RKO (cell line): ENCODE results near the gene DUT.
"Not testable (repeated sequence)": the region's sequence is repeated elsewhere in the genome, so short reads cannot be mapped to it uniquely, and the experiment has no call there.

Source experiments
- DNase-seq: peaks from one replicate; pipeline ENCODE4 v3.0.0-alpha.2; 2016; ENCODE audit warnings: low spot score

Gene DUT

DNA sequence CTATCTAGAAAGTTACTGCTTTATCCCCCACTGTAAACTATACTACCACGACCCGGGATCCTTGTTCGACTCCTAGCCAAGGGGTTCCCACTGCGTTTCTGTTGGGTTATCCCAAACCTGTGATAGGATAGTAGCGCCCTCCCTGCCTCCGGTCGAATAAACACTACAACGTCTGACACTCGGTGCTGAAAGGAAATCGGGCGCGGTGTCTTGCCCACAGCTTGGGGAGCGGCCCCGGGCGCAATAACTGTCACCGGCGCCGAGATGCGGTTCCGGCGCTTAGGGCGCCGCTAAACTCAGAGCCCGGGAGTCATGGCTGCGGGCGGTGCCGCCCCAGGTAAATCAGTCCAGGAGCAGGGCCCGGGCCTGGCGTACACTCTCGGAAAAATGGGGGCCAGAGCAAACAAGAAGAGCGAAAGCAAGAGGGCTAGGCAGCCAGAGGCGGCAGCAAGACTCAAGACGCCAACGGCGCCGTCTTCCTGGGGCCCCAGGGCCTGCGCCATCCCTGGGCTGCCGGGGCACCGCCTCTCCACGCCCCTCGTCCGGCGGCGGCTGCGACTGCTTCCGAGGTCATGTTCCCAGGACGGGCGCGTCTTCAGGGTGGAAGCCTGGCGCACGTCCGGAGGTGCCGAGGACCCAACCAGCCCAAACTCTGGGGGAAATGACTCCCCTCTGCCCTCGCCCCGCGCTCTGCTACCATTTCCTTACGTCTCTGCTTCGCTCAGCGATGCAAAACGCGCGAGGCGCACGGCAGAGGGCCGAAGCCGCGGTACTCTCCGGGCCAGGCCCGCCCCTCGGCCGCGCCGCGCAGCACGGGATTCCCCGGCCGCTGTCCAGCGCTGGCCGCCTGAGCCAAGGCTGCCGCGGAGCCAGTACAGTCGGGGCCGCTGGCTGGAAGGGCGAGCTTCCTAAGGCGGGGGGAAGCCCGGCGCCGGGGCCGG, at the start of gene DUT:
Gene DUT, plus strand, starts transcription at position 575 of the 941 bp plus-strand sequence. Its CDS starts 87 bp downstream, at position 662.
- DNase-seq, result peak; percentile 75

DNA sequence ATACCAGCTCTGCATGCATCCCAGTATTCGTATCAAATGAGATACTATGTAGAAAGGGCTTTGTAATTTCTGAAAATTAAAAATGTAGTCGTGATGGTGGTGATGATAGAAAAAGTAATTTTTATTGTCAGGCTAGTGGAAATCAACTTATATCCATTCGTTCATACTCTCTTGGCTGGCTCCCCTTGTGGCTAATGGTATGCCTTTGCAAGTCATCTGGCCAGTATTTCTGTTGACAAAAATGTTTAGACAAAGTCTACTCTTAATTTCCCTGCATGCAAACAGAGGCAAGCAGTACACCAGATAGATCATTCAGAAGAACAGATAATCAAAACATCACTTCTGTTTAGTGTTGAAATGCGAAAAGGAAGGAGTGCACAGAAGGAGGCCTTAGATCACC, 49.6 kb upstream of the DUT start:
- no peak for DNase-seq

DNA sequence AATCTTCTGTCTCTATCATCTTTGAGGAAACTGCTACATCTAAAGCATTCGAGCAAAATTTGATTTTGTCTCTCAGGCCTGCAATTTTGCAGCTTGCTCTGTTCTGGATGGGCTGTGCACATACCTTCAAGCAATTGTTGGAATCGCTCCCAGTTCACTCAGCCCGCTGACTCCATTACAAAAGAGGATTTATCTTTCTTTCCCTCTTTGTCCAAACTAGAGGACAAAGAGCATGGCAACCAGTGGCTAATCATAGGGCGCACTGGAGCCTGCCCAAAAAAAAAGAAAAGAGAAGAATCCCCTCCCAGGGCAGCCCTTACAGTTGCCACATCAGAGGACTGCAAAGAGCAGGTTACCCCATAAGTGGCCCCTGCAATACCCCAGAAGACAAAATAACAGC, 49.0 kb upstream of the DUT start:
- DNase-seq, result no peak

DNA sequence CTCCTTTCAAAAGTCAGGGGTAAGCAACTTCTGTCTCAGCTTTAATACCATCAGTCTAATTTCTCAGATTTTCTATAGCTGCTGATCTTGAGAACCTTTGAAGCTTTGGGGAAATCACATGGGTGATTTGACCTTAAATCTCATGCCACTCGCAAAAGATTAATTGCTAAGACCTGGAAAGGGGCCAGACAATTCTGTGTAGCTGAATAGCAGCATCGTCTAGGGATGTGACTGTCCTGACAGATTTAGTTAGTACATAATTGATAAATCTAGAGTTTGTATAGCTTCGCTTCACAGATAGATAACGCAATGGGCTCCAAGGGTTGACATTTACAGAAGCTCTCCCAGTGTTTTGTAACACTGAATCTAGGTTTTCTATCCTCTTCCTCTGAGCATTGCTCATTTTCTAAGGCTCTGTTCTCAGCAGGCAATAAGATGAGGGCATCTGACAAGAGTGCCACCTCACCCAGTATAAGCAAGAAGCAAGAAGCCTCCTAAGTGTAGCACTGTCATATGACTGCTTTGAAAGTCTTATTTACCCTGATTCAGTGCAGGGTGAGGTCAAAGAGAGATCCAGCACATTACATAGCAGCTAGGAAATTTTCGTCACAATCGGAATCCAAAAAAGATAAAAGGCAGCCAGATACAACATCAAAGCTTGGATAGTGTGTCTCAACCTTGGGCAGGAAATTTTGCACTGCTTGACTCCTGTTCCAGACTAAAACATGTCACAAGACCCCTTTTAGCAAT, 47.7 kb upstream of the DUT start:
- DNase-seq, result no peak

DNA sequence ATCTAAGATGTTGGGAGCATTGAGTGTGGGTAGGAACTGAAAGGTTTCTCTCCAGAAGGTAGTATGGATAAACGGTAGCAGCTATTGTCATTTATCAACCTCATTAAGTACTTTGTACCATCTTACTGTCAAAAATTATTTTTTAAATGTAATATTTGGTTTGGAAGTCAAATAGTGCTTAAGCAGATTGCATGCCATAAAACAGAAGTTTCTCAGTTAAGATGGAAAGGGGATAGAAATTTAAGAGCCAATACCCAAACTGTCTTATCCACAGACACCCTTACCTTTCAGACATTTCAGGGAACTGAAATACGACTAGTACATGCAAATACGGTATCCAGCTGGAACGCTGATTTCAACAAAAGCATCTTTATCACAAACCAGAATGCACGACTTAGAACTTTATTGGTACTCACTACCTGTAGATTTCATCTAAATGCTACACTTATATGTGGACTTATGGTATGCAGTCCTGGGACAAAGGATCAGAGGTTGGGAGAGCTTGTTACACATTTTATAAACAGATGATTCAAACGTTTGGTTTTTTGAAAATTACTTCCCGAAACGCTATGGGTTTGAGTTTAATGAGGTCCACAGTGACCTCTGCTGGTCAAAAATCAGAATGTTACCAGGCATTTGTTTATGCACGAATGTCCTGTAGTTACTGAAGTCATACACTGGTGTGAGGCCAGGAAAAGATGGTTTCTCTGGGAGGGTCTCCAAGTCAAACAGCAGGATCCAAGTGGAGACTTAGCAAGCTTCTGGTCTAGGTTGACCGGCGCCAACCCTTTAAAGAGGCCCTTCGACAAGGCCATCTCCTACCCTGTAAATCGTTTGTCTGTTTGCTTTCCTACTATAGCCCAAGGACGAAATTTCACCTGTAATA, 45.7 kb upstream of the DUT start:
- DNase-seq, result peak; percentile 75

DNA sequence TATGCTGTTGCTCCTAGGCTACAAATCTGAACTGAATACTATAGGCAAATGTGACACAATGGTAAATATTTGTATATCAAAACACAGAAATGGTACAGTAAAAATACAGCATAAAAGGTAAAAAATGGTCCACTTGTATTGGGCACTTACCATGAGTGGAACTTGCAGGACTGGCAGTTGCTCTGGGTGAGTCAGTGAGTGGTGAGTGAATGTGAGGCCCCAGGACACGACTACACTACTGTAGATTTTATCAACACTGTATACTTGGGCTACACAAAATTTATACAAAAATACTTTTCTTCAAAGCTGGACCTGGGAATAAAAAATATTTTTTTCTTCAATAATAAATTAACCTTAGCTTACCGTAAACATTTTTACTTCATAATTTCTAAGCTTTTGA, 41.6 kb upstream of the DUT start:
- DNase-seq, result no peak

DNA sequence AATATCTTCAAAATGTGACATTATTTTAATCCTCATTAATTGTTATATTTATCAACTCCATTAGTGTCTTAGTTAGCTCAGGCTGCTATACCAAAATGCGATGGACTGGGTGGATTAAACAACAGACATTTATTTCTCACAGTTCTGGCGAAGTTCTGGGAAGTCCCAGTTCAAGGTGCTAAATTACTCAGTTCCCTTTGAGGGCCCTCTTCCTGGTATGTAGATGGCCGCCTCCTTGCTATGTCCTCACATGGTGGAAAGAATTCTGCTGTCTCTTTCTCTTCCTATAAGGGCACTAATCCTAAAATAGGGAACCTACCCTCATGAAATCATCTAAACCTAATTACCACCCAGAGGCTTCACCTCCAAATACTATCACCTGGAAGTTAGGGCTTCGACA, 38.8 kb upstream of the DUT start:
- DNase-seq, result no peak

DNA sequence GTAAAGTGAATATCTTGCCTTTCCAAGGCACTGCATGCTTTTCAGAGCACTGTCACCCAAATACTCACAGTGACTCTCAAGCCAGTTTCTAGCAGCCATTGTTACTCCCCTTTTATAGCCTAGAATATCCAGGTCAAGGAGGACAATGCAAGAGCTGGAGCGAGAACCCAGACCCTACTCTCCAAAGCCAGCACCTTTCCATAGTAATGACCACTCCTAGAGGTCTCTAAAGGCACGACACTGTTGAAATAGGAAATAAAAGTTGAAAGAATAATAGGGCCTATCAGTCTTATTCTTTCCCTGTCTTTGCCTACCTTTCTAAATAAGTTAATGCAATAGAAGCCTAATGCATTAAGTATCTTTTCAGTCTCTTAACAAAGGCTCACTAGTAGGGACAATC, 33.6 kb upstream of the DUT start:
- no peak for DNase-seq

DNA sequence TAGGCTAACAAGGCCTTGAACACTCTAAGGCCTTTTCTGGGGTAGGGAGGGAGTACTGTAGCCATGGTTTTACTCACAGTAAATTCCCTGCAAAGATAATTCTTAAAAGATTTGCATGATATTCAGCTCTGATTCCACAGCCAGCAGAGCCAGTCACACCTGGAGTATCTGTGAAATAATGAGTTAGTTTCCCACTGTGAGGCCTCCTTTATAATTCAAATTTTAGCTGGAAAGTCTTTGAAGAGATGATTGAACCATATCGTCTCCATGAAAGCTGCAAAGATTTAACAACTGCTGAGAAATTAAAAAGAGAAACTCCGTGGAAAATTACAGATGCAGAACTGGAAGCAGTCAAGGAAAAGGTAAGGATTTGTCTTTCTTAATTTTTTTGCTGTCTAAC, 32.3 kb upstream of the DUT start:
- DNase-seq, result no peak

DNA sequence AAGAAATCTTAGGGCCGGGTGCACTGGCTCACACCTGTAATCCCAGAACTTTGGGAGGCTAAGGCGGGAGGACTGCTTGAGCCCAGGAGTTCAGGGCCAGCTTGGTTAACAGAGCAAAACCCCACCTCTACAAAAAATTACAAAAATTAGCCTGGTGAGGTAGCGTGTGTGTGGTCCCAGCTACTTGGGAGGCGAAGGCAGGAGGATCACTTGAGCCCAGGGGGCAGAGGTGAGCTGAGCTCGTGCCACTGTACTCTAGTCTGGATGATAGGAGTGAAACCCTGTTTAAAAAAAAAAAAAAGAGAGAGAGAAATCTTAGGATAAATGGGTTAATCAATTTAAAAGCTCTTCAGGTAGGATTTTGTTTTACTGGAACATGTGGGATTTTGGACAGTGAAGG, 31.2 kb upstream of the DUT start:
- DNase-seq, result no peak

DNA sequence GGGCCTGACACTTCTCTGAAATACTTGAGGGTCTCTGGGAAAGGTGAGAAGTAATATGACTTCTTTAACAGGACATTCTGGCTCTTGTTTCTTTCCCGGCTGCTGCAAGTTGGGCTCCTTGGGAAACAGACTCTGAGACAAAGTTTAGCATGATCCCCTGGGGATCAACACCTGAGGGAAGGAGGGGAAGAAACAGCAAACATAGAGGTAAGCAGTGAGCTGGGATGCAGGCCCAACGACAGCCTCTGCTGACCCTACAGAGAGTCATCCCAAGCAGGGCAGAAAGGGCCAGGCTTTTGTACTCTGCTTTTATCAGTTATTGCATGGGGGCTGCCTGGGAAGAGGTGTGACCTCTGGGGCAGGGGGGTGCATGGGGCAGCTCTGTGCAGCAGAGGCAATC, 26.8 kb upstream of the DUT start:
- DNase-seq, result no peak

DNA sequence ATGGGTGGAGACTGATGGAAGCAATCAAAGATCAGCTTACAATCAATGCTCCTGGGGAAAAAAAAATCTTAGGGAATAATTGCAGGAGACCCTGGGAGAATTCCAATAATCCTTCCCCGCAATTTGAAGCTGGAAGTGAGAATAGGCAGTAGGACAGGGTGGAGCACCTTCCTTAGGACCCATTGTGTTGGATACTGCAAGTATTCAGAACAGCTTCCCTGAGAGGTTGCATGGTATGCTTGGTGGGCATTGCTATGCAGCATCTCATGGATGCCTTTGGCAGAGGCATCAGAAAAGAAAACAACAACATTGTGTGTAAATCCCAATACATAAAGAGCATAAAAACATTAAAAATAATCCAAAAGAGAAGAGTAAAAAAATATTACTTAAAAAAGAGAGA, 24.6 kb upstream of the DUT start:
- DNase-seq, result no peak

DNA sequence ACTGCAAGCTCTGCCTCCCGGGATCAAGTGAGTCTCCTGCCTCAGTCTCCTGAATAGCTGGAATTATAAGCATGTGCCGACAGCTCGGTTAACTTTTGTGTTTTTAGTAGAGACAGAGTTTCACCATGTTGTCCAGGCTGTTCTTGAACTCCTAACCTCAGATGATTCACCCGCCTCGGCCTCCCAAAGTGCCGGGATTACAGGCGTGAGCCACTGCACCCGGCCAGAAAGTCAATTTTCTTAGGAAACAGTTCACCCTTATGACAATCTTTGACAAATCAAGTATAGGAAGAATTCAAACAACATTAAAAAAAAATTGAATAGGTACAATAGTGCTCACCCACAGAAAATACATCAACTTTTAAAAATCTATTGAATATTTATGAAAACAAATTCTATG, 23.6 kb upstream of the DUT start:
- no peak for DNase-seq

DNA sequence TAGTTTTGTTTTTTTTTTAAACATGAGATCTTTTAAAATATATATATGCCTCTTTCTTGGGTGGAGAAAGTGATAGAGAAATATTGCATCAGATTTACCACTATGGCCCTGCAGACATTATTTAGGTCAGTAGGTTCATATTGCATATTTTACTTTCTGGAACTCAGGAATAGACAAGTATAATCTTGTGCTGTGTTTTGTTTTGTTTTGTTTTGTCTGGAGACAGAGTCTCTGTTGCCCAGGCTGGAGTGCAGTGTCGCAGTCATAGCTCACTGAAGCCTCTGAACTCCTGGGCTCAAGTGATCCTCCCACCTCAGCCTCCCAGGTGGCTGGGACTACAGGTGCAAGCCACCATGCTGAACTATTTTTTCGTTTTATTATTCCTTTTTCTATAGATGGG, 21.5 kb upstream of the DUT start:
- DNase-seq, result no peak

DNA sequence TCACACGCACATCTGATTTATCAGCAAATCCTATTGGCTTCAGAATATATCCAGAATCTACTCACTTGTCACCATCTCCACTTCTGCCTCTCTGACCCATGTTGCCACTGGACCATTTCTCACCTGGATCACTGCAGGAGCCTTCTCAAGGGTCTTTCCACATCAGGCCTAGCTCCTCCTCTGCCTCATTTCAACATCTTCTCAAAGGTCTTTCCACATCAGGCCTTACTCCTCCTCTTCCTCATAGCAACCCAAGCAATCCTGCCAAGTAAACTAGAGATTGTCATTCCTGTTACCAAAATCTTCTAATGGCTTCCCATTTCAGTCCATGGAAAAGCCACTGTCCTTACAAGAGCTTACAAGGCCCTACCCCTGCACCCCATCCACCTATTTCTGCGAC, 18.0 kb upstream of the DUT start:
- DNase-seq, result no peak

DNA sequence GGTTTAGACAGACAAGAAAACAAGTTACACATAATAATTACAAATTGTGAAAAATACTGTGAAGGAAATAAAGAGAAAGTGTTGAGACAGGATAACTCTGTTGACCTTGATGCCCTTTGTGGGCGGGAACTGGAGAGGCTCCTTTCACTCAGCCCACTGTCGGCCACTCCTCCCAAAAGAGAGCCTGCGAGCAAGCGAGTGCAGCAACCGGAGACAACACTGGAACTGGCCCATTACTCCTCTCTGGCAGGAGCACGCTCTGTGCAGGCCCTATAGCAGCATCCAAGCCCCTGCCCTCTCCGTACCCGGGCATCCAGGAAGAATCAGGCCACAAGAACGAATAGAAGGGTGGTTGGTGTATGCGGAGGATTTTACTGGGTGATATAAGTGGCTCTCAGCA, 16.2 kb upstream of the DUT start:
- DNase-seq, result no peak

DNA sequence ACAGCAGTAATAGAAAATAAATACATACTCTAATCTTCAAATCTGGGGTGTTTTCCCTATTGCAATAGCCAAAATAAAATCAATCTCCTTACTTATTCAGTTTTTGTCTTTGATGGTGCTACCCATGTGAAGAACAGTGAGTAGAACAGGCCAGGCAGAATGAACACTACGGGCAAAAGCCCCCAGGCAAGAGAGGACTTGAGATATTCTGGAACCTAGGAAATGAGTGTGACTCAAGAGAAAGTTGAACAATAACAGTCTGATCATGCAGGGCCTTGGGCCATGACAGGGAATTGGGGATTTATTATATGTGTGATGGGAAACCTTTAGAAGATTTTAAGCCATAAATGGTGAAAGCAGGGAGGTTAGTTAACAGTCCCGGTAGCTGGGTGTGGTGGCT, 14.0 kb upstream of the DUT start:
- no peak for DNase-seq

DNA sequence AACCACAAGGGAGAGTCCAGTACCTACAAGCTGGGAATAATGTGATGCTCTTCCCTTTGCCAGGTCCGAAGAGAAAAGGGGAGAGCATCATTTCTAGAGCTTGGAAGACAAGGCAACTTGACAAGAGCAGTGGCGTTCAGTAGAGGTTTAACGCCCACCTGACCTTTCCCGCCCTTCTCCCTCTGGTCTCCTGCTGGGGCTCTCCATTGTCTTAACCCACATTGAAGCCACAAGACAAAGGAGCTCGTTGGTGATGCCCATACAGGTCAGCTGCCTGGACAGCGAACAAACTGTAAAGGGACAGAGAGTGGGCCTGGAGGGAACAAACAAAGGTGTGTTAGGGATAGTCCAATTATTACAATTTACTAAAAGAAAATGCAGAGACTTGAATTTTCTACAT, 13.1 kb upstream of the DUT start:
- DNase-seq, result no peak

DNA sequence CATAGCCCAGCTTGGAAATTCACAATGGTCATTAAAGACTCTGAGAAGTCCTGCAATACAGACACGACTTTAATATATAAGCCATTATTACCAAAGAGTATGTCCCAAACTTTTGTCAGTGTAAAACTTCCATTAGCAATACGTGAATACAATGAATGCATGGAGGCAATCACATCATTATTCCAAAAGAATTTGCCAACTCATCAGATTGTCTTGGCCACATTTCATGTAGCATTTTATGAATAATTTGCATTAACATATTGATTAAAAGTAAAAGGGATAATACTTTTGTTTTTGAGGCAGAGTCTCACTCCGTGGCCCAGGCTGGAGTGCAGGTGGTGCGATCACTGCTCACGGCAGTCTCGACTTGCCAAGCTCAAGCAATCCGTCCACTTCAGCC, 7.9 kb upstream of the DUT start:
- DNase-seq, result no peak

DNA sequence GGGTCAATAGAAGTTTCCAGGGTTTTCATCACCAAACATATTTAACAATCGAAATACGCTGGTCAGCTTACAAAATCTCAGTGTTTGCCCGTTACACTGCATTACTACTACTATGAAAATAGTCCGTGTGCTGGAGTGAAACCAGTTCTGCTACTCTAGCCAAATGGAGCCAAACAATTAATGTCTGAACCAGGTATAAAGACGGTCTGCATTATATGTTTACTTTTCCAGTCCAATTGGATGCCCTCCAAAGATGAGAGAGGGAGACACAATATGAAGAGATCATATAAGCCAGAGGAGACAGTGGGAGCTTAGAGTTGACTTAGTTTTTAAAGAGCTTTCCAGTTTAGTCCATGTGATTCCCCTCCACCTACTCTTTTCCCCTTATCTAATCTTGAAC, 6.3 kb upstream of the DUT start:
- DNase-seq, result no peak

DNA sequence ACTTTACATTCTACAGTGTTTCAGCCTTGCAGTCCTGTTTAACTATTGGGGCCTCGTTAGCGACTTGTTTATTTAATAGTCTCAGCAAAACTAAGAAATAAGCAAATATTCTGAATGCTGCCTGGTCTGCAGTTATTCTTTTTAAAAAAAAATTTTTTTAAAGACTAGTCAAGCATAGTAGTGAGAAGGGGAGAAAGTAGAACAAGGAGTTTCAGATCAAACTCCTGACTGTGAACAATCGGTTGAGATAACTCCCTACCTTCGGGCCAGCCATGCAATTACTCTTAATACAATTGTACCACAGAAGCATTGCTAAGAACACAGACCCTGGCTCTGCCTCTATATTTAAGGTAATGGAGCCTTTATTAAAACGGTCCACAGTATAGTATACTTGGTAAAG, 5.8 kb upstream of the DUT start:
- DNase-seq, result no peak

DNA sequence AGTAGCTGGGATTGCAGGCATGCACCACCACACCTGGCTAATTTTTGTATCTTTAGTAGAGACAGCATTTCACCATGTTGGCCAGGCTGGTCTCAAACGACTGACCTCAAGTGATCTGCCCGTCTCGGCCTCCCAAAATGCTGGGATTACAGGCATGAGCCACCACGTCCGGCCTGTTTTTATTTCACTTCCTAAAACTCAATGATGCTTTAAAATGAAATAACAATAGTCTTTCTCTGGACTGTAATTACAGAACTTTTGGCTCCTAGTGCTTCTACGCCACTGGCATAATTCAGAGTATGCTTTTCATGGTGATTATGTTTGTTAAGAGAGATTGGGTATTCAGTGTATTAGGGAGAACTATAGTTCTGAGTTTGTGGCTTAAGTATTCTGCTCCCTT, 5.0 kb upstream of the DUT start:
- DNase-seq, result not testable (repeated sequence)
